ENCODE data around the gene CCL4. TPM values are rescaled to one million over a fixed set of nuclear protein-coding genes. Genes with fewer than 3 reads are reported as not detected.
"Not testable (repeated sequence)": the region's sequence is repeated elsewhere in the genome, so short reads cannot be mapped to it uniquely, and the experiment has no call there.

CCL4 gene
- total RNA-seq: 4.1 TPM

DNA sequence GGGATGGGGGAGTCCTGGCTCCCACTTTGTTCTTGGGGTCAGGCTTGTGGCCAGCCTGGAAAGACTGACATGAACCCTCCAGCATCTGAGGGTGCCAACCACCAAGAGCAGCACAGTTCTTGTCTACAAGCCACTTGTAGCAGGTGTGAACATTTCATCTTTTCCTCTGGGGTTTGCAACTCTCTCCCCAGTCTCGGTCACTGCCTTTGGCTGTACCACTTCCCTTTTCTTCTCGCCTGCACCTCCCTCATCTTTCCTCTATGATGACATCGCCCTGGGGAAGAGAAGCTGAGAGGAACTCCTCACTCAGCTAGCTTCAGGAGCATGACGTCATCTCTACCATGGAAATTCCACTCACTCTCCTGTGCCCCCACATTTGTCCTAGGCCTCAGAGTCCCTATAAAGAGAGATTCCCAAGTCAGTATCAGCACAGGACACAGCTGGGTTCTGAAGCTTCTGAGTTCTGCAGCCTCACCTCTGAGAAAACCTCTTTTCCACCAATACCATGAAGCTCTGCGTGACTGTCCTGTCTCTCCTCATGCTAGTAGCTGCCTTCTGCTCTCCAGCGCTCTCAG, at the start of gene CCL4:
TSS of gene CCL4 (plus strand) at position 427 of the 575 bp plus-strand sequence. CDS start at position 506, 79 bp downstream.
- not testable (repeated sequence) for DNase-seq

DNA sequence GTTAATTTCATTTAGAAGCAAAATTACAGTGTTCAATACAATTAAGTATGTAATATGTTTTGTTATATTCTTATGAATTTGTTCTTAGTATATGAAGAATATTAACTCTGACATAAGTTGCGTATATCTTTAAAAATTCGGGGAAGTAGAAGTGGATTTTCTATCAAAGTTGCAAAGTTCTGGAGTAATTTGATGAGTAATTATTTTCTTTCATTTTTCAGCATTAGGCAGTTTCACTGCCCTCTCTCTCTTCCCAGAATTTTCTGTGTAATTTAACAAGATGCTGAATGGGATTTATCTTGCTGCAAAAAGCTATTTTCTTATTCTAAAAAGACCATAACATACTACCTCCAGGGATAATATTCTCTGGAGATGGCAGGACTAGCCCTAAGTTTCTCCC, 48.5 kb upstream of the CCL4 start:
- no peak for DNase-seq

DNA sequence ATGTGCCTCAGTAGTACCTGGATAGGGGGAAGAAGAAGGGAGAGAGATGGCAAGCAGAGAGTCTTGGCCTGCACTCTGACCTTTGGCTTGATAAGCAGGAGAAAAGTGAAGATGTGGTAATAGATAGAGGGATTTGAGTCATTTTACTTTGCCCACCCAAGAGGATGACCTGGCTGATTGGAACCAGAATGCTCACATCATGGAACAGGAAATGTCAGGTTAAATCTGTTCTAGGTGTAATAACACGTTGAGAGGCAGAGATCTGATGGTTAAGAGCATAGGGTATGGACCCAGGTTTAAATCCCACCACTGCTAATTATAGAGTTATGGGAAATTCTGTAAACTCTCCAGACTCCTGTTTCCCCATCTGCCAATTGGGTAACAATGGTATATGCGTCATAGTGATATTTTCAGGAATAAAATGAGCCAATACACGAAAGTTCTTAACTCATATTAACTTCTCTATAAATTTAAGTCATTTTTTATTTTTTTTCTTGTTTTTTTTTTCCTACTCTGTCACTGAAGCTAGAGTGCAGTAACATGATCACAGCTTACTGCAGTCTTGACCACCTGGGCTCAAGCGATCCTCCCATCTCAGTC, 47.6 kb upstream of the CCL4 start:
- no peak for DNase-seq

DNA sequence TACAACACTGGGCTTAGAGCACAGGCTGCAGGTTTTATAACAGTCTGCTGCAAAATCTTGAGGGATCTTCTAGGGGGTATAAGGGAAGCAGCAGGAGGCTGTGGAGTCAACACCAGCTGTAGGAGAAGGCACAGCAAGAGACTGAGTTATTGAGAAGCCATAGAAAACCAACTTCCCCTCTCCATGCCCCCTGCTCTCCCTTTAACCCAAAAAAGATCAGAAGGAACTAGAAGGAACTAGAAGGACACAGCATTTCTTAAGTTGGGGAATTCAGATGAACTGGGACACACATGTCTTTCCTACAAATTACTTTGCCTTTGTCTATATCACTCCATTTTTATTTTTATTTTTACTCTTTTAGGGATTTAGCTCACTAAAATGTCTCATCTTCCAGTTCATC, 45.7 kb upstream of the CCL4 start:
- DNase-seq: no peak

DNA sequence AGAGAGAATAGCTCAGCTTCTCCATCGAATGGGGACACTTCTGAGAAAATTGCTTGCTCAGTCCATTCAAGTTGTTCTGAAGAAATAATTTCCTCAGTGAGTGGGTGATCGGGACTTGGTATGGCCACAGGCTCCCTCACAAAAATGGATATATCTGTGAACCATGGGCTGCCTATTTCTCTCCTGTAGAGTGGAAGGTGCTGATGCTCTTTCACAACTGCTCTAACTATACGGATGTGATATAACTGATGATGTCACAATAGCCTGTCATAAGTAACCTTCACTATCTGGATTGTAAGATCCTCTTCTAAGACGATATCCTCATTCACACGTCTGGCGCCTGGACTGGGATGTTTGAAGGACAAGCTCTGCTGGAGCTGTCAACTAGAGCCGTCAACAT, 44.2 kb upstream of the CCL4 start:
- DNase-seq: no peak

DNA sequence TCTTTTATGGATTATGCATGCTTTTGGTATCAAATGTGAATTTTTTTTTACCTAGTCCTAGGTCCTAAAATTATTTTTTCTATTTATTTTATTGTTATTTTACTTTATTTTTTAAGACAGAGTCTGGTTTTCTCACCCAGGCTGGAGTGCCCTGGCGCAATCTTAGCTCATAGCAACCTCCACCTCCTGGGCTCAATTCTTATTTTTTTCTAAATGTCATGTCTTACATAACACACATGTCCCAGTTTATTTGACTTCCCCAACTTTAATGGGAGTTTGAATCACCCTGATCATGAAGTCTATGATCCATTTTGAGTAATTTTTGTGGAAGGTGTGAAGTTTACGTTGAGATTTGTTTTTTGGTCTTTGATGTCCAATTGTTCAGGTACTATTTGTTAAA, 42.8 kb upstream of the CCL4 start:
- DNase-seq: no peak

DNA sequence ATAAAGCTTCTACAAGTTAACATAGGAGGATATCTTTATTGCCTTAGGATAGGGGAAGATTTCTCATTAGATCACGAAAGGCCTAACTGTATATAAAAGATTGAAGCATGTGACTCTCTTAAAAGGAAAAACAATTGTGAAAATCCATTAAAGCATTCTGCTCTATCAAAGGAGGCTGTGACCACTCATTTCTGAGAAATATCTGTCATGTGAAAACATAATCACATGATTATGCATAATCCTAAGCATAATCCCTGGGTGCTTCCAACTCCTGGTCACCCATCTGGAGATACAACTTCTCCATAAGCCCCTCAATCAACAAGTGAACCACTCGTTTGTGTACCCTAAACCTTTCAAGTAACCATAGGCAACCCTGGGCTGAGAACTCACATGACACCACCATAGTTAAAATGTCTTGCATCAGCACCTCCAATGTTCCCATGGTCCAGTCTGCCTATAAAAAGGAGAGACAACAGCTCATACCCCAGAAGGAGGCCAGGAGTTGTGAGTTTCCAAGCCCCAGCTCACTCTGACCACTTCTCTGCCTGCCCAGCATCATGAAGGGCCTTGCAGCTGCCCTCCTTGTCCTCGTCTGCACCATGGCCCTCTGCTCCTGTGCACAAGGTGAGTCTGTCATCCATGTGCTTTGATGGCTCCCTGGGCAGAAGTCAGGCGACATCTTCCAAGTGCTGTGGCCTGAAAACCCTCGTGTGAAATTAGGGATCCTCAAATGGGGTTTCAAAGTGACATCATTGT, 39.7 kb upstream of the CCL4 start, which contains the start of gene CCL18:
TSS of gene CCL18 (plus strand) at position 487 of the 756 bp plus-strand sequence. CDS start at position 558, 71 bp downstream.
- no peak for DNase-seq

DNA sequence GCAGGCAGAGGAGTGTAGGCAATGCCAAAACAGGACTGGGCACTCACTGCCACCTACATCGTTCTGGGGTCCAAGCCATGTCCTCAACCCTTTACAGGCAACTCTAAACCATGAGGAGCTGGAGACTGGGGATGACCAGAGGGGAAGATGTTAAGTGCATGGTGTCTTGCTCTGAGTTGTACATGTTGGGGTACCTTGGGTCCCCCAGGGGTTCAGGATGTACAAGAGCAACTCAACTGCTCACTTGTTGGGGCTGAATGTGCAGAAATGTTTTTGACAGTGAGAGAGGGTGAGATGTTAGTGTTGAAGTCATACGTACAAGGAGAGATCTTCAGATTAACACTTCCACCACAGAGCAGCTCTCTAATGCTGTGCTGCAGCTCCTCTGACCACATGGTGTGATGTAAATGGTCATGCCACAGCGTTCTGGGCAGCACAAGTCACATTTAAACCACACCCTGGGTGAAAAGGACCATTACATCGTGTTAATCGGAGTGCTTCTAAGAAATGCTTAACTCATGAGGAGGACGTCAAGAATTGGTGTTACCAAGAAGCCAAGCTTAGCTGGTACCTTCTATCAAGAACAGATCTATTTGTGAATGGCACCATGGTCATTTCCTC, 37.2 kb upstream of the CCL4 start:
- DNase-seq: no peak

DNA sequence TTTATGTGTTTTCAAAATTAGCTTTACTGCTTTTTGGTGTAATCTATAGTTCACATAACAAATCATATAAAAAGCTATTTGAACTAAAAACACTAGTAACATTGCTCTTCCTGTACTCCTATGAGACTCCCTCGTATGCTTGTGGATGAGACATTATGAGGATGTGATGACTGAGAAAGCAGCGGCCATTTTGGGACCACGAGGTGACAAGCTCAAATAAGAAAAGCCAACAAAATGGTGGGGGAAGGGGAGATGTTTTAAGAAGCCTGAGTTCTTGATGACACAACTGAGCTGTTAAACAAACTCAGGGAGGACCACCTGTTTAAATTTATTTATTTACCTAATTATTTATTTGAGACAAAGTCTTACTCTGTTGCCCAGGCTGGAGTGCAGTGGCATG, 35.1 kb upstream of the CCL4 start:
- no peak for DNase-seq

DNA sequence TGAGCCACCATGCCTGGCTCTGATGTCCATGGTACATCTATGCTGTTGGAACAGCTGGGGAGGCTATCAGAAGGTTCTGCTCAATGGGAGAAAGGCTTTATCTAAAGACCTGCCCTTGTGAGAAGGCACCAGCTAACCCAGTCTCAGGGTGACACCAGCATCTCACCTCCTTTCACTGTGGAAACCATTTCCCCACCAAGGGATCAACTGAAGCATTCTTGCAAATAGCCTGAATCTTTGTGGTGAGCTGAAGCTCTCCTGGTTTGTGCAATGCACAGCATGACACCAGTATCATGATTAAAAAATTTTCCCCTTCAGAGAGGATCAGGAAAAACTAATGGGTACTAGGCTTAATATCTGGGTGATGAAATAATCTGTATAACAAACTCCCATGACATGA, 34.5 kb upstream of the CCL4 start:
- no peak for DNase-seq

DNA sequence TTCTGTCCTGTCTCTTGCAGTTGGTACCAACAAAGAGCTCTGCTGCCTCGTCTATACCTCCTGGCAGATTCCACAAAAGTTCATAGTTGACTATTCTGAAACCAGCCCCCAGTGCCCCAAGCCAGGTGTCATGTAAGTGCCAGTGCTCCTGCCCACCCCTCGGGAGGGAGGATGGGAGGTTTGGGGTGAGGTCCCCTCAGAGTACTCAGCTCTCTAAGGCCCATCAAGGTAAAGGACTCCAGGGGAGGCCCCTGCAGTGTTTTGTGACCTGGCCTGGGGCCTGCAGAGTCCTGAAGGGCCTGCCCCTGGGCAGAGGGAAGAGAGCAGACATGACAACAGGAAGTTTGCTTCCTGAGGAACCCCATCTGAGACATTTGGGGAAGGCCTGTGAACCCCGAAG, 33.2 kb upstream of the CCL4 start:
- DNase-seq: no peak

DNA sequence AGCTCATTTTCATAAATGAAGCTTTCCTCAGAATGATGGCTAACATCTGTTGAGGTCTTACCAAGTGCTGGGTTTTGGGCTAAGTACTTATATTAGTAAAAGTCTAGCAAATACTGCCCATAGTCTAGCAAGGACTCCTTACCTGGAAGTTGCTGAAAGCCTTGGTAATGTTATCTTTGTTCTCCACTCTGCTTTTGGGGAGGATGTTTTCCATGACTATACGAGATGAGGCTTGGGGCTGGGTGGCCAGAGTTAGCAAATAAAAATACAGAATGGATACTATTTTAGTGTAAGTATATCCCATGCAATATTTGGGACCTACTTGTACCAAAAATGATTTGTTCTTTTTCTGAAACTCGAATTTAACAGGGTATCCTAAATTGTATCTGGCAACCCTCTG, 31.9 kb upstream of the CCL4 start:
- no peak for DNase-seq

DNA sequence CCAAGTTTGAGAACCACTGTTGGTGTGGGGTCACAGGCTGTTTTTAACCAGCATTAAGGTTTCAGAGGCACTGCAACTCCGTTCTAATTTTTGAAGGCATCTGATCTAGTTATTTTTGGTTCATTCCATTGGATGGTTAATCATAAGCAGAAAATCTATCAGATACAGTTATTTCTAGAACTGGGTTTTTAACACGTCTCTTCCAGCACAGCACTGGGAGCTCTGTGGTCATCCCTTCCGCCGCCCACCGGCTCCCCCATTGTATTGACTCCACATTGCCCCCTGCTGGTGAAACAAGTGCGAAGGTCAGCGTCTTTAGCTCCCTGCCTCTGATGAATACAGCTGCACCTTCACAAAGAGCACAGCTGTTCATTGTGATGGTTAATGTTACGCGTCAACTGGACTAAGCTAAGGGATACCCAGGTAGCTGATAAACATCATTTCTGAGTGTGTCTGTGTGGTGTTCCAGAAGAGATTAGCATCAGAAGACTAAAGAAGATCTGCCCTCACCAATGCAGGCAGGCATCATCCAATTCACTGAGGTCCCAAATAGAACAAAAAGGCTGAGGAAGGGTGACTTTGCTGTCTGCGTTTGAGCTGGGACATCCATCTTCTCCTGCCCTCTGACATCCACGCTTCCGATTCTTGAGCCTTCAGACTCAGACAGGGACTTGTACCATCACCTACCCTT, 31.1 kb upstream of the CCL4 start:
- no peak for DNase-seq

DNA sequence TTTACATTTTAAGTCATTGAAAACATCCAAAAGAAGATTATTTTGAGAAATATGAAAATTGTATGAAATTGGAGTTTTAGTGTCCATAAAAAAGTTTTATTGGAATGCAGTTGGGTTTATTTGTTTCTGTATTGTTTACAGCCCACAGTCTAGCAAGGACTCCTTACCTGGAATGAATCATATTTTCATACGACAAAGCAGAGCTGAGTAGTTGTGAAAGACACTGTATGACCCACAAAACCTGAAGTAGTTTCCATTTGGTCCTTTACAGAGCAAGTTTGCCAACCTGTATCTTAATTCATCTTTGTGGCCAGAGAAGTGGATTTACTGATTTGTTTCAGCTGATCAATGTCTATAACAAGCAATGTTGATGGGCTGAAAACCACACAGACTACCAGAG, 29.3 kb upstream of the CCL4 start:
- no peak for DNase-seq

DNA sequence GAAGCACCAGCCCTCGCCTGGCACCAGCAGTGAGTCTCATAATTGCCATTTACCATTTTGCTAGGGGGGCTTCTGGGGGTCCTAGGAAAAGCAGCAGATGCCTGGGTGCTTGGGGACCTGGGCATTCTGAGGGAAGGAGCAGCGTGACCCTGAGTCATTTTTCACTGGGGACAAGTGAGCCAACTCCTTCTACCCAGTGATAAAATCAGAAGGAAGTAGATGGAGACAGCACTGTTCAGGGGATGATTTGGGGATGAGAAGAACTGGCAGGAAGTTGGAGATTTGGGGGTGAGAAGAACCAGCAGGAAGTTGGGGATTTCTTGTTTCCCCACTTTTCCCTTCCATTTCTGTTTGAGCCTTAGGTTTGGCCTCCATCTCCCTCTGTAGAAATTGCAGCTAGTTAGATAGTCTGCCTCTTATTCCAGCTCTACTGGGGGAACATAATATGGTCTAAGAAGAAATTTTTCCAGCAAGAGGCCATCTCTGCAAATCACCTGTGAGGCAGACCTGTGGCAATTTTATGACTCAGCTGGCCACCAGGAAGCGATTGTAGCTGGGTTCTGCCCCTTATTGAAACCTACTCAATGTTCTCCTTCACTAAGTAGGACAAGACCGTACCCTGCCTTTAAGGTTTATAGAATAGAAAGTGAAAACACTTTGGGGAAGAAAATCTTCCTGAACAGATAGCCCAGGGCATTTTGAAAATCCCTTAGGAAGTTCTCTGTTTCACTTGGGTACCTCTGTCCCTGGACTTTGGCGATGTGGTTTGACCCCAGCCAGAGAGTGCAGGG, 21.8 kb upstream of the CCL4 start:
- DNase-seq: not testable (repeated sequence)

DNA sequence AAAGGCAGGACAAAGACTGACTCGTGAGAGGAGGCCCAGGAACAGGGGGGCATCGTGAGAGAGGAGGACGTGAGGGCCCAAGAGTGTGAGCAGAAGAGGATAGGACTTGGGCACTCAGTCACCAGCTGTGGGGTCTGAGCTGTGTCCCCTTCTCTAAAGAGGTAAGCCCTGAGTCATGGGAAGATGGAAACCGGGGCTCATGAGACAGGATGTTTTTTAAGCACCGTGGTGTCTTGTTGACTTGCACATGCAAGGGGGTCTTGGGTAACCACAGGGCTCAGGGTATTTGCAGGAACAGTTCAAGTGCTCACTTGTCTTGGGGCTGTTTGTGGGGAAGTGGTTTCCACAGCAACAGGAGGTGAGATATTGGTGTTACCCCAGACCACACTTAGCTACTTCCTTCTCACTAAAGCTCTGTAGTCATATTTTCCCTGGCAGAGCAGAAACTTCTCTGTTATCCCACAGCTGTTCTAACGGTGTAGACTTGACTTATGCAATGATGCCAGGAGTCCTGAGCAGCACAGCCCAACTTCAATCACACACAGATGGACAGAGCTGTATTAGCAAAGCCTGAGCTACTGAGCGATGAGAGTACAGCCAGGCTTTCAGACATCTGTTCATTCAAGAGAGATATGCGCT, 21.0 kb upstream of the CCL4 start:
- DNase-seq: not testable (repeated sequence)

DNA sequence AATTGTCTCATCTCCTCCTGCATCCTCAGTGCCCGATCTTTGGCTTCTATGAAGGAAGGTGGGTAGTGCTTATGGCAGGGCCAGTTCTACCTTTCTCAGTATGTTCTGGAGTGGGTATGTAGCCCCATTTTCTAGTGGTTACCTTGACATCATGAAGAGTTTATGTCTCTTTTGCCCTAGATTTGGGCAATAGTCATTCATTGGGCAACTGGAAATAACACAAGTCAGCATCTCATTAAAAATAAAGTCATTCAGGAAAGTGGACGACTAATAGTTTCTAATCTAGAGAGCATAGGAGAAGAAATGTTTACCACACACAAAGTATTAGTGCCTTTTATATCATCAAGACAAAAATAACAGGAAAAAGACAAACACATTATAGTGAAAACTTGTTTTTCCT, 19.9 kb upstream of the CCL4 start:
- not testable (repeated sequence) for DNase-seq

DNA sequence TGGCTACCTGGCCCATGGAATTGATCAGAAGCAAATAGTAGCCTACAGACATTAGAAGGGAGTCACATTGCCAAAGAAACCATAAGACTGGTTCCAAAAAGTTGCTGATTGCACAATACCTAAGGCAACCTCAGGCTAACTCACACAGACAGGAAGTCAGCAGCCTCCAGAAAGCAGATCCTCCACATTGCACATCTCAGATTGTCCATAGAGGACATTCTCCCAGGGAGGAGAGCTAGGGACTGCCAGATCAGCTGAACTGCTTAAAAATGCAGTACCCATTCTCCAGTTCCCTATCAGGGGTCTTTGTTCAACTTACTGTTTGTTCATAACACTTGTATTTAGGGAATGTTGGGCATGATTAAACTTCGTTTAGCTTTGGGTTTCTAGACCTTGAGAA, 17.9 kb upstream of the CCL4 start:
- no peak for DNase-seq

DNA sequence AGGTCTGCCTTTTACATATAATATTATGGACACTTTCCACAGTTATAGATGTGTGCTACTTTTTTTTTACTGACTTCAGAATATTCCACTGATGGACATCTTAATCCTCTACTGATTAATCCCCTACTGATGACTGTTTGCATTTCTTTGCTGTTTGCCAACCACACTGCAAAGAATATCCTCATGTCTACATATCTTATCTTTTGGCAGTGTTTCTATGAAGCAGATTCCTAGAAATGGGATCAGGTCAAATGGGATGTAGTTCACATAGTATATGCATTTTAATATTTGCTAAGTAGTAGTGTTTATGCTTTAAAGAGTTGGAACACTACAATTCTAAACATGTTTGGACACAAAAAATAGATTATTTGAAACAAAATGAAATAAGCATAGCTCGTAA, 16.8 kb upstream of the CCL4 start:
- DNase-seq: no peak

DNA sequence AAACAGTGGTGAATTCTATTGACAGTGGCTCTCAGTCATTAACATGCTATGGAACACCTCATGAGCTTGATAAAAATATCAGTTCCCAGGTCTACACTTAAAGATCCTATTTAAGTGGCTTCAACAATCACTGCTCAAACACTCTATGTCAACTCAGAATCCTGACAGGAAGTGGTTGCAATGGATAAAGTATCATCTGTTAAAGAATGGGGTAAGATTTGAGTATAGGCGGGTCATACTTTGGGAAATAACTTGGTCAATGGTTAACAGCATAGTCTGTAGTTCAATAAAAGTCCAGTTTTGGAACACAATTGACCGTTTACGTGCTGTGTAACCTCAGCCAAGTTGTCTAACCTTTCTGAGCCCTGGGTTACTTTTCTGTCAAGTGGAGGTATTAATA, 16.2 kb upstream of the CCL4 start:
- DNase-seq: not testable (repeated sequence)

DNA sequence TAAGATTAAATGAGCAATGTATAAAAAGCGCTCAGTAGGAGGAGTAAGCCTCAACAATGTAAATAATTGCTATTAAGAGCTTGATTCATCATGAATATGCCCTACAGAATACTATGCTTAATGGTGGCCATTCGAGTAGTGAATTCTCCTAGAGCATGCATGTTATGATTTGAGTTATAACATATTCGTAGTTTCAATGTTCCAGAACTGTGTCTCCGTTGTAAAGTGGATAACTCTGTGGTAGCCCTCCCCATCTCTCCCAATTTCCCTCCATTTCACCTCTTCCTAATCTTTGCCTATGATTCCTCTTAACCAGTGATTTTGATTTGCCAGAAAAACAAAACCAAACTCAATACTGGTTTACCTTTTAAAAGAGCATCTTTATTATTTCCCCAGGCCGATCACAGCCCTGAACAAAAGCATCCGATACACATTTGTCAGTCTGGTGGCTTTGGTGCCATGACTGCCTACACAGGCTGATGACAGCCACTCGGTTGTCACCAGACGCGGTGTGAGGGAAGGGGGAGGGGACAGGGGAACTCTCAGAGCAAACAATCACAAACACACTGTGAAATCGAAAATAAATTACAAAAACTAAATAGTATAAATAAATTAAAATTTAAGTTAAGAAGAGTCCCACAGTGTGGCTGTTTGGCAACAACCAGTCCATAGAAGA, 15.6 kb upstream of the CCL4 start:
- not testable (repeated sequence) for DNase-seq
